ENCODE data around the gene AP3D1. TPM values are rescaled to one million over a fixed set of nuclear protein-coding genes. Genes with fewer than 3 reads are reported as not detected.
A peak's percentile ranks its signal among the peaks of the same experiment; 100 is the strongest.

Gene AP3D1
- total RNA-seq, 8 experiments from 2014 or later = 59.6 to 122 (median 78.8) TPM

DNA sequence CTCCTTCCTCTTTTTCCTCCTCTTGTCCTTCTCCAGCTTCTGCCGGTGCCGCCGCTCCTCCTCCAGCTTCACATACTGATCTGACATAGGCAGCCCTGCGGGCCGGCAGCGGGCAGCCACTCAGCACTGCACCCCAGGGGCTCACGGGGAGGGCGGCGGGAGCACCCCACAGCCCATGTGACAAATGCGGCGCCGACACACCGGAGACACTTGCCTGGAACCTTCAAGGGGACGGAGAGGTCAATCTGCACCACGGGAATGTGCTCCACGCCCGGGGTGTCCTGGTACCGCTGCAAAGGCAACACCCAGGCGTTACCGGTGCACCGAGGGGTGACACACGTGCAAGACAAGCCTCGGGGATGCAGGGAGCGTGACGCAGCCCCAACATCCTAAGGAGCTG lies 36.0 kb downstream of the AP3D1 start:
- Histone ChIP-seq H3K4me3 (no peak overlapping the region), H3K4me1 (replicated peaks in 1 of 2) (no peaks in the 10 kb centered on the region), H3K27ac (no peak overlapping the region)
- no peak for ATAC-seq (replicated peaks in 6 of 8)
- in situ Hi-C loops (cut with MboI; ENCODE audit: low pct_unique_long_range_greater_than_20kb in 2 of 9, low sequenced_read_pairs in 9 of 9, unreplicated experiment in 9 of 9) = no loop called here
- WGBS, 10 experiments = 85 to 100% (median 100%) methylated on average over 3 to 7 of the region's 25 CpGs; no CpG with 5 or more reads in 5 of the 10 experiments

DNA sequence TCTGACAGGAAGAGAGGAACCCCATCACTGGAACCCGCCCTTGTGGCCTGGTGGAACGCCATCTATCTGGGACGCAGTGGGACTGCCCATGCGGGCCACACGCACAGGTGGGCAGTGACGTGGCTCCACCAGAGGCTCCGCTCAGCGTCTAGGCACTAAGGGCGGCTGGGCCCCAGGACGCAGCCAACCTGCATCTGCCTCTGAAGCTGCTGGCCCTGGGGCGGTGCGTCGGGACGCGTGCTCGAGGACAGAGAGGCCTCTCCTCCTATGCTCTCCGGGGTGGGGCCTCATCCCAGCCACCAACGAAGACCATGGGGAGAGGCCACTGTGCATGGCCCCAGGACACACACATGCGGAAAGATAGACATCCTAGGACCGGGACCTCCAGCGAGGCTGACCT lies 36.5 kb downstream of the AP3D1 start:
- H3K27ac ChIP-seq = no peak overlapping the region
- H3K4me1 ChIP-seq (replicated peaks in 1 of 2) = no peaks in the 10 kb centered on the region
- H3K4me3 ChIP-seq = no peak overlapping the region
- in situ Hi-C loops (cut with MboI; ENCODE audit: low pct_unique_long_range_greater_than_20kb in 2 of 9, low sequenced_read_pairs in 9 of 9, unreplicated experiment in 9 of 9) = no loop called here
- WGBS, 10 experiments = 60 to 100% (median 80%) methylated on average over 1 to 2 of the region's 21 CpGs; no CpG with 5 or more reads in 7 of the 10 experiments
- no peak for ATAC-seq (replicated peaks in 6 of 8)

DNA sequence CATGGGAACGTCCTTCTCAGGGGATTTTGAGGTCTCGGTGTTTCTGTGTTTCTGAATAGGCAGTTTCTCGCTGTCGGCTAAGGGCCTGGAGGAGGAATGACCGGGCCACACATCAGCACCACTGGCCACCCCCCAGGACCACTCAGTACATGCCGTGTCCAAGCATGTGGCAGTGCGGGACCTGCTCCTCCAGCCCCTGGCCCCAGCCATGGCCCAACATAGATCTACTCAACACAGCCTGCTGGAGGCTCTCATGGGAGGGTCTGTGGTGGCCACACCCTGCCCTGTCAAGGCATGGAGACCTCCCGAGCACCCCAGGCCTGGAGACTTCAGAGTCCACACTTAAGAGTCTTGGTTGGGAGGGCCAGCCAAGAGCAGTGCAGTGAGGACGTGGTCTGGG lies 37.1 kb downstream of the AP3D1 start:
- no peak overlapping the region for H3K4me3 ChIP-seq
- H3K27ac ChIP-seq = no peak overlapping the region
- ATAC-seq (replicated peaks in 6 of 8) = peak in 2 of 8 experiments; percentile 8 to 10
- in situ Hi-C loops (cut with MboI; ENCODE audit: low pct_unique_long_range_greater_than_20kb in 2 of 9, low sequenced_read_pairs in 9 of 9, unreplicated experiment in 9 of 9) = no loop called here
- WGBS, 10 experiments = 95 to 100% (median 100%) methylated on average over 1 to 7 of the region's 9 CpGs; no CpG with 5 or more reads in 3 of the 10 experiments
- H3K4me1 ChIP-seq (replicated peaks in 1 of 2) = no peaks in the 10 kb centered on the region

DNA sequence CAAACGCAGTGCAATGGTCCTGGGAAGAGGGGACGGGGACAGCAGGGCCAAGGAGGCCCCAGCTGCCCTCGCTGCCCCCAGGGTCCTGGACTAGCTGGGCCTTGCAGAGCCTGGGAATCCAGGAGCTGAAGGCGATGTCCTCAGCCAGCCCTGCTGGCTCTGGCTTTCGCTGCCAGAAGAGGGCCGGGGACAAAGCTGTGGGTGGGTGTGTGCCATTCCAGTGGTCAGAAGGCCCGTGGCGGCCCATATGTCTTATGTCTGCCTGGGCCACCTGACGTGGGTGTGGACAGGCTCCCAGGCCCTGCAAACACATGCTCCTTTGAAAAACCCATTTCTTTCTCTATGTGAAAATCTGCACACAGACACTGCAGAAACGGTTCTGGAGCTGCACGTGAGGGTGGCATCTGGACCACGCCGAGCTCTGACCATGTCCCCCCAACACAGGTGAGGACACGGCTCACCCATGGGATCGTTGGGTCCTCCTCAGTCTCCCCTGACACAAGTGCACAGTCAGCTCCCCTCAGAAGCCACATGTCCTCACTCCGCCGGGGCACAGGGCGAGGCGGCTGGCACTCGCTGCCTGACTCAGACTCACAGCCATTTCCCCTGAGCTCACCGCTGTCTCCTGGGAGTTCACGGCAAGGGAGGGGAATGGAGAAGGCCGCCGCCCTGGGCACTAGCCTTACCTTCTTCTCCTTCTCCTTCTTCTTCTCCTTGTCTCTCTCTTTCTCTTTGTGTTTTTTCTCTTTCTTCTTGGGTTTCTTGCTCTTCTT lies 37.7 kb downstream of the AP3D1 start:
- no peak overlapping the region for H3K4me3 ChIP-seq
- in situ Hi-C loops (cut with MboI; ENCODE audit: low pct_unique_long_range_greater_than_20kb in 2 of 9, low sequenced_read_pairs in 9 of 9, unreplicated experiment in 9 of 9) = no loop called here
- ATAC-seq (replicated peaks in 6 of 8) = peak in 2 of 8 experiments; percentile 74 to 83
- no peak overlapping the region for H3K27ac ChIP-seq
- no peaks in the 10 kb centered on the region for H3K4me1 ChIP-seq (replicated peaks in 1 of 2)
- WGBS, 10 experiments = 0 to 100% (median 93%) methylated on average over 1 to 11 of the region's 24 CpGs; no CpG with 5 or more reads in 3 of the 10 experiments

DNA sequence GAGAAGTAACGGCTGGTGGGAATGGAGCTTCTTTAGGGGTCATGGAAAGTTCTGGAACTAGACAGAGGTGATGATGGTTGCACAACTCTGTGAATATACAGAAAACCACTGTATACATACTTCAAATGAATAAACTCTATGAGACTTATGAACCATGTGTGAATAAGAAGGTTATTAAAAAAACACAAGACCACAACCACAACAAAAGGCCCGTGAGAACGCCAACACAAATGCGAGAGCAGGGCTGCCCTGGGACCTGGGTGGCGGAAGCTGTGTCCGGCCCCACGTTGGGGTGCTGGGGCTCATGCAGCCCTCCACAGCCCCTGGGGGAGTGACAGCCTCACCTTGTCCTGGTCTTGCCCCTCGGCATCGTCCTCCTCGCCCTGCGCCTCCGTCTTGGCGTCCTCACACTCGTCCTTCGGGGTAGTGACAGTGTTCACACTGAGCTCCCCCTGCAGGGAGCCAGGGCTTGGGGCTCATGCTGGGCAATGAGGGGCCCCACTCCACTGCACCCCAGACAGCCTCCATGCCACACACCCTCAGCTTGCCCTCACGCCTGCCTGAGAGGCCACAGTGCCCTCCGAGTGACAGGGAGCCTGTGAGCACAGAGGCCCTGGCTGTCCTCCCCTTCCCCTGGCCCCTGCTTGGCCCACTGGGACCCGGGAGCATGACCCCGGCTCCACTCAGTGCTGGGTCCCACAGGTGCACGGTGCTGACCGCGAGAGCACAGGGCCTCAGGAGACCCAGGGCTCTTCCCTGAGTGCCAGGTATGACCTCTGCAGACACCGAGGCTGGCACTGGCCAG lies 38.6 kb downstream of the AP3D1 start:
- Histone ChIP-seq H3K4me3 (no peak overlapping the region), H3K27ac (no peak overlapping the region), H3K4me1 (replicated peaks in 1 of 2) (no peaks in the 10 kb centered on the region)
- WGBS, 10 experiments = 67 to 100% (median 89%) methylated on average over 1 to 13 of the region's 23 CpGs; no CpG with 5 or more reads in 2 of the 10 experiments
- in situ Hi-C loops (cut with MboI; ENCODE audit: low pct_unique_long_range_greater_than_20kb in 2 of 9, low sequenced_read_pairs in 9 of 9, unreplicated experiment in 9 of 9) = no loop called here
- ATAC-seq (replicated peaks in 6 of 8) = no peak

DNA sequence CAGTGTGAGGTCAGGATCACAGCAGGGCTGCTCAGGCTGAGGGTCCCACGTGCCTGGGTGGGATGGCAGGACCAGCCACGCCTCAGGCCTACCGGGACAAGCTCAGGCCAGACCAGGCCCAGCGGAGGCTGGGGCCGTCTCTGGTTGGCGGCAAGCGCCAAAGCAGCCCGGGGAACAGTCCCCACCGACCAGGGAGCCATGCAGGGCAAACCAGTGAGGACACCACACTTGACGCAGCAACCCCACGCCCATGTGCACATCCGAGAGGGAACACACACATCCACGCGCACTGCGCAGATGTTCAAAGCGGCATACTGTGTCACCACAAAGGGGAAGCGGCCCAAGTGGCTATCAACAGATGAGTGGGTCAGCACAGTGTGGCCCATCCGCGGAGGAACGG lies 39.5 kb downstream of the AP3D1 start:
- no peaks in the 10 kb centered on the region for H3K4me1 ChIP-seq (replicated peaks in 1 of 2)
- H3K4me3 ChIP-seq = no peak overlapping the region
- in situ Hi-C loops (cut with MboI; ENCODE audit: low pct_unique_long_range_greater_than_20kb in 2 of 9, low sequenced_read_pairs in 9 of 9, unreplicated experiment in 9 of 9) = no loop called here
- 90 to 98% (median 93%) methylated on average over 5 to 9 of the region's 20 CpGs; no CpG with 5 or more reads in 6 of the 10 experiments for WGBS, 10 experiments
- H3K27ac ChIP-seq = no peak overlapping the region
- ATAC-seq (replicated peaks in 6 of 8) = peak in 1 of 8 experiments; percentile 18

DNA sequence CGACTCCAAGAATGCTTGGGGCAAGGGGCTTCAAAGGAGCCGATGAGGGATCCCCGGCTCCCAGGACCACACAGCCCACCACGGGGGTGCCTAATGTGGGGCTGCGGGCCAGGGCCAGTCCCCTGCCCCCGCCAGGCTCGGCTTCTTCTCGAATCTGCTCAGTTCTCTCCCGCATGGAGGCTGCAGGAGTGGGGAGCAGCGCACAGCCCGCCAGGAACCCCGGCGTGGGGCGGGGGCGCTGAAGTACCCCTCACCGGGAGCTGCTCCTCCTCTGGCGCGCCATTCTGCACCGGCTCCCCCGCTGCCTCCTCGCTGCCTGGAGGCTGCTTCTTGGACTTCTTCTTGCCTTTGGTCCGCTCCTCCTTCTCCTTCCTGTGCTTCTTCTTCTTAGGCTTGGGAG lies 39.9 kb downstream of the AP3D1 start:
- Histone ChIP-seq H3K27ac (no peak overlapping the region), H3K4me3 (no peak overlapping the region), H3K4me1 (replicated peaks in 1 of 2) (no peaks in the 10 kb centered on the region)
- in situ Hi-C loops (cut with MboI; ENCODE audit: low pct_unique_long_range_greater_than_20kb in 2 of 9, low sequenced_read_pairs in 9 of 9, unreplicated experiment in 9 of 9) = no loop called here
- ATAC-seq (replicated peaks in 6 of 8) = peak in 1 of 8 experiments; percentile 11
- 70 to 100% (median 93%) methylated on average over 2 to 7 of the region's 22 CpGs; no CpG with 5 or more reads in 5 of the 10 experiments for WGBS, 10 experiments

DNA sequence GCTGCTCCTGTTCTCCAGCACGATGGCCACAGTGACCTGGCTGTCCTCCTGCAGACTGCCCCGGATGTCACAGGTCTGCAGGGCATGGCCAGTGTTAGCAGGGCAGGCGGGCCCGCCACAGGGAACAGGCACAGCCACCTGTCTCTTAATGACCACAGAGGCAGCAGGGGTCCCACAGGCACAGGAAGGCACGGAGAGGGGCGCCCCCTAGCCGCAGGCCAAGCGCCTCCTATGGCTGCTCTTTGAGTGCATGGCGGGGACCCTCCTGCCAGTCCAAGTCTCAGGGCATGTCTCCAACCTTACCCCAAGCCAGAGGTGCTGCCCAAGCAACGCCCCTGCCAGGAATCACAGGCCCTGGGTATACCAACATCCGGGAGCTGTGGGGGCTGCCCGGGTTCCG lies 40.5 kb downstream of the AP3D1 start:
- Histone ChIP-seq H3K4me1 (replicated peaks in 1 of 2) (no peaks in the 10 kb centered on the region), H3K4me3 (no peak overlapping the region), H3K27ac (no peak overlapping the region)
- in situ Hi-C loops (cut with MboI; ENCODE audit: low pct_unique_long_range_greater_than_20kb in 2 of 9, low sequenced_read_pairs in 9 of 9, unreplicated experiment in 9 of 9) = no loop called here
- 80 to 100% (median 100%) methylated on average over 1 to 3 of the region's 13 CpGs; no CpG with 5 or more reads in 7 of the 10 experiments for WGBS, 10 experiments
- ATAC-seq (replicated peaks in 6 of 8) = peak in 3 of 8 experiments; percentile 4 to 27 (median 14)

DNA sequence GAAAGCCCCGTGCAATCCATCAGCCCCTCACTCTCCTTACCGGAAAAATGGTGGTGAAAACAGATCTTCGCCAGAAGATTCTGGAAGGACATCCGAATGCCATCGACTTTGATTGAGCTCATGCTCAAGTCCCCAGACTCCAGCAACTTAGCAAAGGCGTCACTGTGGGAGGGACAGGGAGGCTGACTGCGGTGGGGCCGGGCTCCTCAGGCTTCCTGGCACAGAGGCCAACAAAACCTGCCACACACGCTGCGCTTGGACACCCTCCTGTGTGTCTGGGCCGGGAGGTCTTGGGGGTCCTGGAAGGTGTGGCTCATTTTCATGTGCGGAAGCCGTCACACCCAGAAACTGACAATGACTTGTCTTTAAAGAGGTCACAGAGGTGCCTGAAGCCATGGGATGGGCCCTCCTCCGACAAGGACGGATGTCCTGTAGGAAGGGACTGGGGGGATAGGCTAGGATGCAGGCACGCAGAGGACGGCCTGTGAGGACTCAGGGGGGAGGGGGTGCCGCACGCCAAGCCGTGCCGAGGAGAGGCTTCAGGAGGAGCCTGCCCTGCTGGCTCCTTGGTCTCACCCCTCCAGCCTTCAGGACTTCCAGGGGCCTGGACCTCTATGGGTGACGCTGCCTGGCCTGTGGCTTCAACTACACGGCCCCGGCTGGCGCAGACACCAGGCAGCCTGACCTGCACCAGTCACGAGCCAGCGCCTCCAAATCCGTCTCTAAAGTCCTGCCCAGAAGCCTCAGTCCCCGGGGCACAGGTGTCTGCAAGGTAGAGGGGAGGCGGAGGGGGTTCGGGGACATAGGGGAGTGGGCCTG lies 42.1 kb downstream of the AP3D1 start:
- in situ Hi-C loops (cut with MboI; ENCODE audit: low pct_unique_long_range_greater_than_20kb in 2 of 9, low sequenced_read_pairs in 9 of 9, unreplicated experiment in 9 of 9) = no loop called here
- ATAC-seq (replicated peaks in 6 of 8) = peak in 2 of 8 experiments; percentile 7 to 9
- 78 to 100% (median 88%) methylated on average over 2 to 13 of the region's 31 CpGs; no CpG with 5 or more reads in 5 of the 10 experiments for WGBS, 10 experiments
- Histone ChIP-seq H3K4me1 (replicated peaks in 1 of 2) (no peaks in the 10 kb centered on the region), H3K27ac (no peak overlapping the region), H3K4me3 (no peak overlapping the region)

DNA sequence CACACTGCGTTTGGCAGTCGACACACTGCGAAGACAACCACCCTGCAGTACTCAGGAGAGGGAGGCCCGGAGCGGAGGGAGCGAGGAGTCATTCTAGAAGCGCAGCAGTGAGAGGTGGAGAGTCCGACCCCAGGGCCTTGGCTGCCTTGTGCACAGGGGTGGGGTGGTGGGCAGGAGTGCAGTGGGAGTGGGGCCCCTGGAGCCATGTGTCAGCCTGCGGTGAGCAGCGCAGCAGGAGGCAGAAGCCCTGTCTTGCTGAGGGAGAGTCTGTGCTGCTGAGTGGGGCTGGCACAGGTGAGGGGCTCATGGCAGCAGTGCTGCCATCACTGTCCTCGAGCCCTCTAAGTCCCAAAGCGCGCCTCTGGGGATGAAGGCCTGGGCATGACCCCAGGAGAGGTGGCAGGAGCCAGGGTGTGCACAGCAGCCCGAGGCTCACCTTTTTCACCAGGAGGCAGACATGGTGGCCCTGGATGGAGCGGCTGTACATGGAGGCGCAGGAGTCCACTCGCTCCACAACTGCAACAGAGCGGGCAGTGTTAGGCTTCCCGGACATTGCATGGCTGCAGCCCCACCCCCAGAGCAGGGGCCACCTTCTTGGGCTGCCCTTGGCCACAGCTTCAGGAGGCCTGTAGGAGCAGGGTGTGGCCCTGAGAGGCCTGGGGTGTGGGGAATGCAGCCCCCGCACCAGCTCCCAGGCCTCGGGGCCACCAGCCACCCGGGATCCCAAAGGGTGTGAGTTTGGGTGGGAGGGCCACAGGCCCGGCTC lies 42.9 kb downstream of the AP3D1 start:
- ATAC-seq (replicated peaks in 6 of 8) = peak in 1 of 8 experiments; percentile 4
- Histone ChIP-seq H3K4me1 (replicated peaks in 1 of 2) (no peaks in the 10 kb centered on the region), H3K4me3 (no peak overlapping the region), H3K27ac (no peak overlapping the region)
- in situ Hi-C loops (cut with MboI; ENCODE audit: low pct_unique_long_range_greater_than_20kb in 2 of 9, low sequenced_read_pairs in 9 of 9, unreplicated experiment in 9 of 9) = no loop called here
- 80 to 98% (median 86%) methylated on average over 1 to 9 of the region's 23 CpGs; no CpG with 5 or more reads in 5 of the 10 experiments for WGBS, 10 experiments

DNA sequence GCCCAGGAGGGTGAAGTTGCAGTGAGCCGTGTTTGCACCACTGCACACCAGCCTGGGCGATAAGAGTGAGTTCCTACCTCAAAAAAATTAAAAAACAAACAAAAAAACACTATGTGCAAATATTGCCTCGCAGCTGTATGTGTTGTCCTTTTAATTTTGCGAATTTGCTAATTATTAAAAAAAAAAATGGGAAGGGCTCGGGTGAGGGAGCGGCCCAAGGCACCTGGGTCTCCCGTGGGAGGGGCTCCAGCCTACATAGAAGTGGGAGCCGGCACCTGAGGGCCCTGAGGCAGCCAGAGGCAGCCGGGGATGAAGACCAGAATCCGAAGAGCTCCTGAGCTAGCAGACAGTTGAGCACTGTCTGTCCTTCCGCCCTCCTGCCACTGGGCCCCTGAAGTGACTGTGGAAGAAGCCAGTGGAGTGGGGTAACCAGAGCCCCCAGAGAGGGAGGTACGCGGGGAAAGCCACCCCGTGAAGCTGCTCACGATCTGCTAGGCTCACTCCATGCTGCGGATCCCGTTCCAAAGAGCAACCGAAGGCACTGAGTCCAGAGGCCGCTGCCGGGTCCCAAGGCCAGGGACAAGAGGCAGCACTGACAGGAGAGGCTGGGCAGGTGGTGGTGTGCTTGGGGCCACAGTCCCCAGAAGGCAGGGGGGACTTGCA lies 48.2 kb downstream of the AP3D1 start:
- in situ Hi-C loops (cut with MboI; ENCODE audit: low pct_unique_long_range_greater_than_20kb in 2 of 9, low sequenced_read_pairs in 9 of 9, unreplicated experiment in 9 of 9) = no loop called here
- Histone ChIP-seq H3K4me1 (replicated peaks in 1 of 2) (no peaks in the 10 kb centered on the region), H3K27ac (no peak overlapping the region), H3K4me3 (no peak overlapping the region)
- peak in 4 of 8 experiments; percentile 3 to 74 (median 60) for ATAC-seq (replicated peaks in 6 of 8)
- 40 to 93% (median 64%) methylated on average over 1 to 8 of the region's 20 CpGs; no CpG with 5 or more reads in 4 of the 10 experiments for WGBS, 10 experiments
